Lung (tissue), 12 donors: ENCODE measurements around the gene TMA16. TPM values are rescaled to one million over a fixed set of nuclear protein-coding genes. Genes with fewer than 3 reads are reported as not detected.

Experiments used
- ATAC-seq: fragments of 200-7000 bp; cut with Tn5 transposase; one replicate; pipeline ENCODE4 v1.9.1; 2020; ENCODE audit warnings: moderate number of reproducible peaks; ENCODE audit not compliant: insufficient read depth, low FRiP score
- DNase-seq, 3 donors: peaks; one replicate each; pipeline ENCODE4 v3.0.0-alpha.2; 2013 to 2017
- H3K27ac ChIP-seq, 2 donors: one replicate each; pipeline ENCODE4 v1.5.1; 2013; ENCODE audit warnings: mild to moderate bottlenecking in 2 of 2, moderate library complexity in 2 of 2, control low read depth in 1 of 2, inconsistent platforms in 1 of 2, low read depth in 1 of 2, low read length in 1 of 2
- H3K27me3 ChIP-seq, 3 donors: one replicate each; pipeline ENCODE4 v1.5.1; 2013; ENCODE audit warnings: low read length in 2 of 3; ENCODE audit not compliant: control insufficient read depth in 3 of 3, insufficient read depth in 3 of 3
- H3K36me3 ChIP-seq, 4 donors: one replicate each; pipeline ENCODE4 v1.5.1; 2013; ENCODE audit warnings: low read length in 4 of 4, mild to moderate bottlenecking in 1 of 4, moderate library complexity in 1 of 4; ENCODE audit not compliant: control insufficient read depth in 4 of 4, insufficient read depth in 4 of 4
- H3K4me1 ChIP-seq, 5 donors: one replicate each; pipeline ENCODE4 v1.5.1; 2013; ENCODE audit warnings: low read length in 5 of 5, mild to moderate bottlenecking in 2 of 5, moderate library complexity in 1 of 5; ENCODE audit not compliant: control insufficient read depth in 5 of 5, insufficient read depth in 5 of 5
- H3K4me3 ChIP-seq: one replicate; pipeline ENCODE4 v1.5.1; 2013; ENCODE audit warnings: mild to moderate bottlenecking, control low read depth, moderate library complexity
- H3K9ac ChIP-seq, 2 donors: one replicate each; pipeline ENCODE4 v1.5.1; 2013; ENCODE audit warnings: low read length in 2 of 2, control low read depth in 1 of 2; ENCODE audit not compliant: insufficient read depth in 1 of 2
- H3K9me3 ChIP-seq, 4 donors: one replicate each; pipeline ENCODE4 v1.5.1; 2013; ENCODE audit warnings: low read length in 3 of 4, mild to moderate bottlenecking in 1 of 4, moderate library complexity in 1 of 4; ENCODE audit not compliant: control insufficient read depth in 4 of 4, insufficient read depth in 3 of 4
- WGBS, 2 donors: extraction: QIAGEN DNeasy Blood & Tissue Kit; methylation state at CpG; one replicate each; pipeline ENCODE4 v1.1.7; 2013; 5-methylcytosine and 5-hydroxymethylcytosine counted together
- polyA plus RNA-seq, 2 donors: library from polyadenylated mRNA; stranded (reverse); fragments of 200-250 nt; gene quantifications; one replicate each; pipeline ENCODE4 v1.2.1, GENCODE V29; 2013
- total RNA-seq, 2 donors: library from RNA; depleted of rRNA in 1 of 2; stranded (reverse); fragments of >200 nt in 1 of 2; gene quantifications; one replicate each; pipeline ENCODE4 v1.2.1, GENCODE V29; 2014 to 2021
- TF ChIP-seq, protein P1 (sequence below): IDR thresholded peaks from 2 replicates; pipeline ENCODE4 v1.5.1; 2012; ENCODE audit warnings: mild to moderate bottlenecking; ENCODE audit errors: control extremely low read depth, extremely low read depth
- donor health status: control.
- donor health status: control.
- donor health status: Bipolar disorder and iron deficiency.
- donor health status: healthy.
- donor health status: DM: yes; HTN: yes; CAD: no.

Gene TMA16
- total and polyA plus RNA-seq, 4 donors, result 15.7 to 23.8 (median 19.8) TPM

DNA sequence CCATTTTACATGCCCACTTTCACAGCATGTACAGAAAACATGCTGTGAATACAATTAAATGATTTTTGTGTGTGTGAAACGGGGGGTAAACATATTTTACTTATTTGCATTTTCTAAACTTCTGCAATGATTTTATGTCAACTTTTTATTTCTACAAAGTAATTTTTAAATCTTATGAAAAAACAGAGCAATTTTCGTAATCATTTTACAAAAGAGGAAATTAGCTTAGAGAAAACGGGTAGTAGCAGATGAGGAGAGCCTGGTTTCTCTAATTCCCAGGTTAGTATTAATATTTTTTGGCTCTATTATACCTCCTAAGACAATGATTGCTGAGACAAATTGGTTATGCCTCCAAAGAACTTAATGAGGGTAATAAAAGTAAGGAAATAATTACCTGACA lies 24.1 kb upstream of the TMA16 start:
- Histone ChIP-seq H3K27ac (no peak overlapping the region), H3K4me3 (no peak overlapping the region), H3K4me1 (no peaks in the 10 kb centered on the region), H3K36me3 (no peaks in the 10 kb centered on the region), H3K9ac (no peak overlapping the region), H3K27me3 (no peaks in the 10 kb centered on the region), H3K9me3 (peaks cover 0 to 2% (median 0%) of the 10 kb centered on the region in 4 donors)
- DNase-seq (no peak), ATAC-seq (no peak)
- 53 to 68% methylated on average over 3 of the region's 3 CpGs for WGBS, 2 donors
- TF ChIP-seq, protein P1, sequence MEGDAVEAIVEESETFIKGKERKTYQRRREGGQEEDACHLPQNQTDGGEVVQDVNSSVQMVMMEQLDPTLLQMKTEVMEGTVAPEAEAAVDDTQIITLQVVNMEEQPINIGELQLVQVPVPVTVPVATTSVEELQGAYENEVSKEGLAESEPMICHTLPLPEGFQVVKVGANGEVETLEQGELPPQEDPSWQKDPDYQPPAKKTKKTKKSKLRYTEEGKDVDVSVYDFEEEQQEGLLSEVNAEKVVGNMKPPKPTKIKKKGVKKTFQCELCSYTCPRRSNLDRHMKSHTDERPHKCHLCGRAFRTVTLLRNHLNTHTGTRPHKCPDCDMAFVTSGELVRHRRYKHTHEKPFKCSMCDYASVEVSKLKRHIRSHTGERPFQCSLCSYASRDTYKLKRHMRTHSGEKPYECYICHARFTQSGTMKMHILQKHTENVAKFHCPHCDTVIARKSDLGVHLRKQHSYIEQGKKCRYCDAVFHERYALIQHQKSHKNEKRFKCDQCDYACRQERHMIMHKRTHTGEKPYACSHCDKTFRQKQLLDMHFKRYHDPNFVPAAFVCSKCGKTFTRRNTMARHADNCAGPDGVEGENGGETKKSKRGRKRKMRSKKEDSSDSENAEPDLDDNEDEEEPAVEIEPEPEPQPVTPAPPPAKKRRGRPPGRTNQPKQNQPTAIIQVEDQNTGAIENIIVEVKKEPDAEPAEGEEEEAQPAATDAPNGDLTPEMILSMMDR, result no peak

DNA sequence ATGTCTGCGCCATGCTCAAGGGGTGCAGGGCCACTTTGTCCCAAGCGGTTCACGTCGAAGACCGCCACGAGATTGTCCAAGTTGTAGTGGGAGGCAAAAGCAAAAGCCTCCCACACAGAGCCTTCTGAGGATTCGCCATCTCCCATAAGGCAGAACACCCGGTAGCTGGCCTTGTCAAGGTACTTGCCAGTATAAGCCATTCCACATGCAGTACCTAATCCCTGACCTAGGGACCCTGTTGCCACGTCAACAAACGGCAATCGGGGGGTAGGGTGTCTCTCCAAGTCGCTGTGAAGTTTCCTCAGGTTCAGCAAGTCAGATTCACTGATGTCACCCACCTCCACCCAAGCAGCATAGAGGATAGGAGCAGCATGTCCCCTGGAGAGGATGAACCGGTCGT lies 21.4 kb upstream of the TMA16 start:
- ATAC-seq, result no peak
- whole genome bisulfite sequencing, 2 donors, result 94 to 95% methylated on average over 14 of the region's 14 CpGs

DNA sequence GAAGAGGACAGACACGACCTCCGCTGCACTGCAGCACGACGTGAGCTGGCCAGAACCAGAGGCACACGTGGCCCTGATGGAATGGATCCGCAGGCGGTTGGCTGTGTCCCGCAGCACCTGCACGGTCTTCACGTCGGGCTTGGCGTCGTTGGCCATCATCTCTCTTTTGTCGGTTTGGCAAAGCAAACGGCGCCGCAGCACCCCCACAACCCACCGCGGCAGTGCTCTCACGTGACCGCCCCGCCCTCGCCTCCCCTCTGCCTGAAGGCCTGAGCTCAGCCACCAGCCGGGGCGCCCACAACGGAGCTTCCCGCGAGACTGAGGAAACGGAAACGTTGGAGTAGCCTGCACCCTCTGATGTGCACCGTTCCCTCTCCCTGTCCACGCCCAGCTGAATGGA lies 20.9 kb upstream of the TMA16 start, which contains the start of gene TKTL2:
TKTL2 (minus strand) TSS at position 179 of the 400 bp plus-strand sequence; CDS start at position 159, 20 bp downstream.
- DNase-seq (no peak), ATAC-seq (no peak)
- Histone ChIP-seq H3K27ac (no peak within 1 kb of the TSS), H3K4me3 (no peak within 1 kb of the TSS), H3K36me3 (no peaks in the 10 kb centered on the region), H3K9me3 (peaks cover 0 to 2% (median 0%) of the 10 kb centered on the region in 4 donors), H3K27me3 (no peaks in the 10 kb centered on the region), H3K9ac (no peak within 1 kb of the TSS), H3K4me1 (no peaks in the 10 kb centered on the region)
- 92 to 95% methylated on average over 32 of the region's 32 CpGs for WGBS, 2 donors
- TF ChIP-seq, protein P1, result no peak

More for the DNA sequence above, 21.4 kb upstream of the TMA16 start:
- Histone ChIP-seq H3K36me3 (no peaks in the 10 kb centered on the region), H3K27ac (no peak overlapping the region), H3K9me3 (peaks cover 0 to 2% (median 0%) of the 10 kb centered on the region in 4 donors), H3K9ac (no peak overlapping the region), H3K4me1 (no peaks in the 10 kb centered on the region), H3K27me3 (no peaks in the 10 kb centered on the region), H3K4me3 (no peak overlapping the region)
- no peak for DNase-seq
- TF ChIP-seq, protein P1, result no peak

DNA sequence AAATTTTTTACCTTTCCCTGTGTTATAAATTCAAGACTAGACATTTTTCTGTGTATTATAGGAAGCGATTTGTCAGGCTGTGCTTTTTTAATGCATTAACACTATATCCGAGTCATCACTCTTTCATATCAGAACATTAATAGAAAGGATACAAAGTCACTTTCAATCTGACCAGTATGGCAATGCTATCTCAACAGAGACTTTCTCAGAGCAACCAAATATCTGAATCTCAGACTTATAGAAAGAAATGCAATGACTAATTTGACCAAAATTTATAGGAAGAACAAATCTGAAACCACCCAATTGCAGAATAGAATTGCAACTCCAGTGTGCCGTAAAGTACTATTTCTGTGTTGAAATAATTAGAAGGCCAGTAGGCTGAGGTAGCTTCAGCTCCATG lies 20.5 kb upstream of the TMA16 start:
- TF ChIP-seq, protein P1, result no peak
- Histone ChIP-seq H3K4me1 (no peaks in the 10 kb centered on the region), H3K9me3 (peaks cover 0 to 2% (median 0%) of the 10 kb centered on the region in 4 donors), H3K27me3 (no peaks in the 10 kb centered on the region), H3K27ac (no peak overlapping the region), H3K36me3 (no peaks in the 10 kb centered on the region), H3K4me3 (no peak overlapping the region), H3K9ac (no peak overlapping the region)
- WGBS, 2 donors, result 87 to 91% methylated on average over 3 of the region's 3 CpGs
- ATAC-seq (no peak), DNase-seq (no peak)
